IMR-90 (cell line): Measurements from ENCODE around the gene KYNU. TPM values are rescaled to one million over a fixed set of nuclear protein-coding genes. Genes with fewer than 3 reads are reported as not detected.

Source experiments
- ATAC-seq: fragments of 200-7000 bp; cut with Tn5 transposase; 2 replicates; pipeline ENCODE4 v1.9.1; 2020; ENCODE audit warnings: low read depth, mild to moderate bottlenecking, moderate library complexity
- BruUV-seq: library from RNA; stranded (reverse); fragments of 400-500 nt; replicated peaks from 2 replicates; lab custom pipeline; 2021; lab: Mats Ljungman, UMichigan
- CTCF ChIA-PET: fragments of 300-600 bp; formaldehyde crosslinking; extraction: SDS; loops from one replicate; lab custom pipeline; 2021; ENCODE audit warnings: antibody characterized with exemption; lab: Yijun Ruan, JAX
- POLR2A ChIA-PET: fragments of 300-600 bp; sonication (Branson Sonifier 250); formaldehyde crosslinking; loops from one replicate; lab custom pipeline; 2022; ENCODE audit warnings: antibody characterized with exemption; ENCODE audit not compliant: unreplicated experiment; lab: Charles Lee
- DNase-seq: peaks from one replicate; pipeline ENCODE4 v3.0.0; 2013
- H2AFZ ChIP-seq: replicated peaks from 2 replicates; pipeline ENCODE3; 2013; ENCODE audit warnings: low read length, mild to moderate bottlenecking; ENCODE audit not compliant: poor library complexity
- H2AK5ac ChIP-seq: 2 replicates; pipeline ENCODE4 v1.6.1; 2013; ENCODE audit warnings: low read depth, low read length, inconsistent platforms
- H2AK9ac ChIP-seq: replicated peaks from 2 replicates; pipeline ENCODE3; 2013; ENCODE audit warnings: mild to moderate bottlenecking, low read depth, low read length, moderate library complexity; ENCODE audit not compliant: poor library complexity
- H2BK120ac ChIP-seq: 2 replicates; pipeline ENCODE4 v1.6.1; 2013; ENCODE audit warnings: low read depth, low read length, inconsistent platforms
- H2BK15ac ChIP-seq: 3 replicates; pipeline ENCODE4 v1.6.1; 2013; ENCODE audit warnings: low read depth, low read length, inconsistent platforms
- H2BK20ac ChIP-seq: 2 replicates; pipeline ENCODE4 v1.6.1; 2013; ENCODE audit warnings: low read depth, mild to moderate bottlenecking, inconsistent platforms, low read length, moderate library complexity
- H2BK5ac ChIP-seq: 2 replicates; pipeline ENCODE4 v1.6.1; 2013; ENCODE audit warnings: mild to moderate bottlenecking, low read depth, low read length, inconsistent platforms; ENCODE audit not compliant: poor library complexity, severe bottlenecking
- H3K14ac ChIP-seq: replicated peaks from 2 replicates; pipeline ENCODE4 v1.6.1; 2013; ENCODE audit warnings: low read depth, low read length, inconsistent platforms
- H3K18ac ChIP-seq: 2 replicates; pipeline ENCODE4 v1.6.1; 2013; ENCODE audit warnings: low read depth, low read length, control low read depth
- H3K23ac ChIP-seq: 2 replicates; pipeline ENCODE4 v1.6.1; 2013; ENCODE audit warnings: low read depth, low read length, inconsistent platforms
- H3K27ac ChIP-seq: 2 replicates; pipeline ENCODE4 v1.5.1; 2013; ENCODE audit warnings: mild to moderate bottlenecking, control low read depth, low read length; ENCODE audit not compliant: insufficient read depth
- H3K27me3 ChIP-seq: 2 replicates; pipeline ENCODE4 v1.6.1; 2013; ENCODE audit warnings: low read length; ENCODE audit not compliant: control insufficient read depth, insufficient read depth
- H3K36me3 ChIP-seq: 2 replicates; pipeline ENCODE4 v1.6.1; 2013; ENCODE audit warnings: low read length, mixed read lengths; ENCODE audit not compliant: control insufficient read depth, insufficient read depth
- H3K4ac ChIP-seq: 2 replicates; pipeline ENCODE4 v1.6.1; 2013; ENCODE audit warnings: low read depth, low read length, inconsistent platforms
- H3K4me1 ChIP-seq: 2 replicates; pipeline ENCODE4 v1.6.1; 2013; ENCODE audit warnings: low read length, mixed read lengths; ENCODE audit not compliant: control insufficient read depth, insufficient read depth
- H3K4me2 ChIP-seq: 2 replicates; pipeline ENCODE4 v1.6.1; 2013; ENCODE audit warnings: low read depth, mild to moderate bottlenecking, control low read depth, low read length, moderate library complexity
- H3K4me3 ChIP-seq: 2 replicates; pipeline ENCODE4 v1.5.1; 2013; ENCODE audit warnings: low read depth, mild to moderate bottlenecking, control low read depth, low read length, moderate library complexity; ENCODE audit not compliant: insufficient read depth
- H3K56ac ChIP-seq: 2 replicates; pipeline ENCODE4 v1.6.1; 2013; ENCODE audit warnings: low read length, inconsistent platforms; ENCODE audit not compliant: insufficient read depth; ENCODE audit errors: extremely low read depth
- H3K79me1 ChIP-seq, 2 experiments: 2 replicates each; pipeline ENCODE4 v1.6.1; 2013; ENCODE audit warnings: low read length in 2 of 2, inconsistent platforms in 1 of 2, low read depth in 1 of 2
- H3K9ac ChIP-seq: 2 replicates; pipeline ENCODE4 v1.6.1; 2013; ENCODE audit warnings: low read depth, low read length, control low read depth
- H3K9me1 ChIP-seq: 2 replicates; pipeline ENCODE4 v1.6.1; 2013; ENCODE audit warnings: low read length, inconsistent platforms; ENCODE audit not compliant: insufficient read depth
- H3K9me3 ChIP-seq: 2 replicates; pipeline ENCODE4 v1.6.1; 2013; ENCODE audit warnings: low read length; ENCODE audit not compliant: control insufficient read depth, insufficient read depth
- H4K20me1 ChIP-seq: 2 replicates; pipeline ENCODE4 v1.6.1; 2013; ENCODE audit warnings: low read length, inconsistent platforms; ENCODE audit not compliant: insufficient read depth
- H4K5ac ChIP-seq: 2 replicates; pipeline ENCODE4 v1.6.1; 2013; ENCODE audit warnings: mild to moderate bottlenecking, low read depth, low read length, control low read depth
- H4K8ac ChIP-seq, 2 experiments: 2 replicates each; pipeline ENCODE4 v1.6.1; 2013; ENCODE audit warnings: low read depth in 2 of 2, low read length in 2 of 2, control low read depth in 1 of 2, inconsistent platforms in 1 of 2
- H4K91ac ChIP-seq: 2 replicates; pipeline ENCODE4 v1.6.1; 2013; ENCODE audit warnings: low read depth, low read length, inconsistent platforms; ENCODE audit not compliant: insufficient read depth
- CHD1 ChIP-seq: IDR thresholded peaks from 2 replicates; pipeline ENCODE4 v1.6.1; 2012; ENCODE audit warnings: low read depth, low read length, improper control_type of control experiment
- MAFK ChIP-seq: IDR thresholded peaks from 2 replicates; pipeline ENCODE4 v1.6.1; 2012; ENCODE audit warnings: low read depth, low read length, improper control_type of control experiment
- MXI1 ChIP-seq: IDR thresholded peaks from 2 replicates; pipeline ENCODE4 v1.6.1; 2012; ENCODE audit warnings: low read depth, mild to moderate bottlenecking, low read length, moderate library complexity, borderline replicate concordance
- RAD21 ChIP-seq: IDR thresholded peaks from 2 replicates; pipeline ENCODE4 v1.6.1; 2012; ENCODE audit warnings: low read length, improper control_type of control experiment
- SMC3 ChIP-seq: fragments of 150-350 bp; IDR thresholded peaks from 2 replicates; pipeline ENCODE4 v1.6.1; 2016; ENCODE audit warnings: low read depth, mild to moderate bottlenecking, antibody characterized with exemption, low read length, moderate library complexity
- WGBS, 2 experiments: methylation state at CpG; one replicate each; pipeline versions ENCODE4 v1.1.5 to v1.1.7; 2013; ENCODE audit warnings: missing lambda C conversion rate in 2 of 2; ENCODE audit not compliant: insufficient read length in 1 of 2; ENCODE audit errors: extremely low coverage in 2 of 2; 5-methylcytosine and 5-hydroxymethylcytosine counted together
- dilution Hi-C: fragments of 300-500 bp; cut with HindIII; formaldehyde crosslinking; loops from one replicate; pipeline ENCODE4 v1.14.3; 2018; ENCODE audit warnings: low sequenced_read_pairs; ENCODE audit not compliant: unreplicated experiment
- in situ Hi-C: fragments of 300-500 bp; cut with MboI; formaldehyde crosslinking; loops from 3 replicates; pipeline ENCODE4 v1.14.3; 2019; ENCODE audit warnings: low sequenced_read_pairs, inconsistent platforms, mixed read lengths
- intact Hi-C: fragments of 100-400 bp; cut with micrococcal nuclease; formaldehyde crosslinking; loops from 2 replicates; pipeline ENCODE4 v1.10.0; 2022
- polyA plus RNA-seq, 3 experiments: library from polyadenylated mRNA; depleted of rRNA; stranded (reverse); fragments of >200 nt; gene quantifications; 2 replicates each; pipeline ENCODE4 v1.2.3, GENCODE V29; 2012; ENCODE audit warnings: low replicate concordance in 1 of 3
- total RNA-seq: library from RNA; depleted of rRNA; stranded (reverse); fragments of >200 nt; gene quantifications from 2 replicates; pipeline ENCODE4 v1.2.3, GENCODE V29; 2012

Gene KYNU
- total and polyA plus RNA-seq, 2 of the 4 experiments (the other 2 are of a cell fraction), result 0.75 to 2.9 TPM

- TF ChIP-seq MXI1 (no peak), MAFK (no peak), SMC3 (no peak), RAD21 (no peak), CHD1 (no peak)
Measured at GRCh38 chr2:142983174-142983573, 105.7 kb downstream of the KYNU start (continued).

- Histone ChIP-seq H3K4me1 (no peaks in the 10 kb centered on the region), H2AFZ (no peak overlapping the region), H2BK5ac (no peak overlapping the region), H3K23ac (no peak overlapping the region), H3K9me3 (no peaks in the 10 kb centered on the region), H4K8ac (no peak overlapping the region), H3K56ac (no peak overlapping the region), H3K18ac (no peak overlapping the region), H3K9ac (no peak overlapping the region), H3K4me3 (no peak overlapping the region), H3K79me1 (no peaks in the 10 kb centered on the region), H3K4ac (no peak overlapping the region), H3K27me3 (no peaks in the 10 kb centered on the region), H3K4me2 (no peak overlapping the region), H3K36me3 (no peaks in the 10 kb centered on the region), H4K20me1 (no peaks in the 10 kb centered on the region), H2BK15ac (no peak overlapping the region), H3K14ac (no peak overlapping the region), H4K91ac (no peak overlapping the region), H2BK120ac (no peak overlapping the region), H2AK5ac (no peak overlapping the region), H3K27ac (no peak overlapping the region), H3K9me1 (no peaks in the 10 kb centered on the region), H2BK20ac (no peak overlapping the region), H2AK9ac (no peak overlapping the region), H4K5ac (no peak overlapping the region)
- in situ Hi-C loops, result loop anchor here (5.0 to 10.0 kb wide), 2 partner anchors 302 to 800 kb away; no protein-coding TSS in a partner anchor
- ChIA-PET POLR2A (no interaction called here), CTCF (no interaction called here)
- DNase-seq (no peak), ATAC-seq (no peak)
- WGBS, 2 experiments, result no CpG with 5 or more reads among the region's 2 CpGs
- TF ChIP-seq MXI1 (no peak), MAFK (peak; percentile 28; the same call in 1 of the 2 replicates)
- no TSS peak for BruUV-seq
- dilution Hi-C loops, result no loop called here
- intact Hi-C loops, result loop anchor here (5.0 kb wide), 2 partner anchors 107 to 822 kb away; partner anchors contain the start of gene KYNU
Measured at GRCh38 chr2:142984657-142985056, 107.2 kb downstream of the KYNU start.
